HG03565 (cell line): Measurements from ENCODE around the gene GZMB.
"Not testable (repeated sequence)": the region's sequence is repeated elsewhere in the genome, so short reads cannot be mapped to it uniquely, and the experiment has no call there.

ENCODE experiments used
- ATAC-seq: cut with Tn5 transposase; IDR thresholded peaks from one replicate; pipeline ENCODE4 v1.9.1; 2021; ENCODE audit warnings: mild to moderate bottlenecking, moderate library complexity; ENCODE audit not compliant: unreplicated experiment

Gene GZMB

DNA sequence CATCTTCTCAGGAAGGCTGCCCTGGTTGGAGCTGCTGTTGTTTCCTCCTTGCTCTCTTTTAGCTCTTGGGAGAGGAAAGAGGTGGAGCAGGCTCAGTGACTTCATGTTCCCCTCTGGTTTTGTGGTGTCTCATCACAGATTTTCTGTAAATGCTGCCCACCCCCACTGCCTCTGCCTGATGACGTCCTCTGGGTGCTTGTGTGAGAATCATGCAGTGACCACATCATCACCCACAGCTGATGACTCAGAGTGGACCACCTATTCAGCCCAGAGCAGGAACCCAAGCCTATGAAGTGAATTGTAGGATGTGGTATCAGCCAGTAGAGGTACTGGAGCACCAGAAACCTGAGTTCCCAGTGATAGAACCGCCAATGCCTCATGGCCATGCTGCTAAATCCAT lies at the start of gene GZMB:
Gene GZMB (minus strand): TSS at position 33 of the 400 bp plus-strand sequence. CDS start 30 bp downstream, at position 3.
- no peak for ATAC-seq

GRCh38 chr14:24681056-24681455 lies 47.1 kb upstream of the GZMB start:
- ATAC-seq, result no peak

GRCh38 chr14:24680516-24680915 lies 46.5 kb upstream of the GZMB start:
- no peak for ATAC-seq

DNA sequence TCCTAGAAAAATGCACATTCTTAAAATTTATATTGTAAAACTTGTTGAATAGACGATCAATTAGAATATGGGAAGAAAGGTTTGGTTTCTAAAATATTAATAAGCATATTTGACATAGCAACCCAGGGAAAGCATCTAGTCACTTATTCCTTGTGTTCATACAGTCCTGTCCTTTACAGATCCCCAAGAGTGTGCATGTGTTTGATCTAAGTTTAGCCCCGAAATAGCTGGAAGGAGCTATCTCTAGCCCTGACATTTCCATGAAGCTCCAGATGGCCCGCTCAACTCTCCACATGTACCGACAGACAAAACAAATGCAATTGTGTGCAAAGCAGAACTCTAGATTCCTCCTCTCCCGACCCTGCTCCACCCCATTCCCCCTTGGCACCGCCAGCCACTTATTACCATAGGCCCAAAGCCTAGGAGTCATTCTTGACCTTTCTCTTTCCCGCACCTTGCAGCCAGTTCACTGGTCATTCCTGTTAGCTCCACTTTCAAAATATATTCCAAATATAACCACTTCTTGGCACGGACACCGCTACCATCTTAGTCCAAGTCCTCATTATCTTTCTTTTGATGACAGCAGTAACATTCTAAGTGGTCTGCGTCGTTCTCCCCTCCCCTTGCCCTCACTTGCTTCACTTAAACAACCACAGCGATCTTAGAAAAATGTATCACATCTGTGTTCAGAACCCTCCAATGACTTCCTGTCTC lies 45.4 kb upstream of the GZMB start:
- no peak for ATAC-seq

- peak; percentile 66 for ATAC-seq
Measured at GRCh38 chr14:24678801-24679247, 44.8 kb upstream of the GZMB start.

- ATAC-seq, result no peak
Measured at GRCh38 chr14:24677956-24678355, 44.0 kb upstream of the GZMB start.

DNA sequence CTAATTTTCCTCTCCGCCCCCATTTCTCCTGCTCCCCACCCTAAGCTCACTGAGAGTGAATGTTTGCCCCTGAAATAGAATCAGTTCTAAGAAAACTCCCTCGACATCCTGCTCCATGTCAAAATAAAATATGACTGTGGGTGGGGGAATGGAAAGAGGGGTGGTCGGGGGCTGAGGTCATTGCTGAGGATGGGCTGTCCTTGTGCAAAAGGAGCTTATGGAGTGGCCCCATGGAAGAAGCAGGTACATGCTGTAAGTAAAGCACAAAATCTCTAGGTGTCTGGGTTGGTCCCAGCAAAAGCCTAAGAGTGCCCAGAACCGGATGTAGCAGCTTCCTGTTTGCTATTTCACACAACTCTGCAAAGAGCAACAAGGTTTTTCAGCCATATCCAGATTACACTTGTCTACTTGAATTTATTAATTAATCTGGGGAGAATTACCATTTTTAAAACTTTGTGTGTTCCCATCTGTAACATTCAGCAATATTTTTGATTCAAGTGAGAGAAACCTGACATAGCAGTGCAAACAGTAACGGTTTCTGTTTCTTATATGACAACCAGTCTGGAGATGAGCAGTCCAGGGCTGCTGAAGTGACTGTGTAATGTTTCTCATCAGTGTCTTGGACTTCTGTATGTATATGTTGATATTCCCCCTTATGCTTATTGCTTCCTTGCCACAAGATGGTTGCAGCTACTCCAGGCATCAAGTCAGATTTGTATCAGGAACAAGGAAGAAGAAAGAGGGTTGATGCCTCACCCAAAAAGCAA lies 40.4 kb upstream of the GZMB start:
- ATAC-seq, result peak; percentile 58

GRCh38 chr14:24673534-24674203 lies 39.7 kb upstream of the GZMB start:
- peak; percentile 47 for ATAC-seq

DNA sequence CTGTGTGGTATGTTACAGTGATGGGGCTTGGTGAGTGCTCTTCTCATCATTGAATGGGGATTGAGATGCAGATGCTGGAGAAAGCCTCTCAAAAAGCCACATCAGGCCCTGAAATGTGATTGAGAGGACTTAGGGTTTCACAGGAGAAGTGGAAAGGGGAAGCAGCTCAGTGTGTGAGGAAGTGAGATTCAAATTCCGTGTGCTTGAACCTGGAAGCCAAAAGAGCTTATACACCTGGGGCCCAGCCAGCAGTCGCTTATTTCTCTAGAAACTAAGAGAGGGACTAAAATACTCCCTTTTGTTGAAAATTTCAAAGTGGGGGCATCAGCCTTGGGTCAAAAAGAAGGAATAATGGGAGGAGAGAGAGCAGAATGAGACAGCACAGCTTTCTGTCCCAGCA lies 39.1 kb upstream of the GZMB start:
- ATAC-seq, result peak; percentile 44

- ATAC-seq, result no peak
Measured at GRCh38 chr14:24670594-24670993, 36.6 kb upstream of the GZMB start.

GRCh38 chr14:24669651-24670050 lies 35.7 kb upstream of the GZMB start:
- no peak for ATAC-seq

- ATAC-seq, result peak; percentile 90
Measured at GRCh38 chr14:24665440-24665991, 31.5 kb upstream of the GZMB start.

GRCh38 chr14:24664366-24664765 lies 30.4 kb upstream of the GZMB start:
- ATAC-seq, result no peak

GRCh38 chr14:24662753-24663152 lies 28.8 kb upstream of the GZMB start:
- no peak for ATAC-seq

- no peak for ATAC-seq
Measured at GRCh38 chr14:24659916-24660570, 26.1 kb upstream of the GZMB start.

- not testable (repeated sequence) for ATAC-seq
Measured at GRCh38 chr14:24648361-24648760, 14.4 kb upstream of the GZMB start.

DNA sequence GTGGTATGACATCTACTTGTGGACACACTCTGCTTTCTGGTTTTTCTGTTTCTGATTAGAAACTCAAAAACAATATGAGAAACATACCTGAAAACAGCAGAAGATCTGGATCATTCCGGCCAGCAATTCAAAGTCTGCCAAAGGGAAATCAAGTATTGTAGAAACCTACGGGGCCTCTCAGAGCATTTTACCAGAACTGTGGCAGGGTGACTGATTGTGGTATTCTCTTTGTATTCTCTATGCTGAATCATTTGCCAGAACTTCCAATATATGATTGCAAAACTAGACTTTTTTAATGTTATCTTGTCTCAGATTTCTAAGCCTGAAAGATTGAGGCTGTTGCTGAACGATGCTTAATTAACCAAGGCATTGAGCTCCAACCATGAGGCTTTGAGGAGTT lies 5.9 kb upstream of the GZMB start:
- no peak for ATAC-seq

- ATAC-seq, result no peak
Measured at GRCh38 chr14:24639270-24639669, 5.3 kb upstream of the GZMB start.

DNA sequence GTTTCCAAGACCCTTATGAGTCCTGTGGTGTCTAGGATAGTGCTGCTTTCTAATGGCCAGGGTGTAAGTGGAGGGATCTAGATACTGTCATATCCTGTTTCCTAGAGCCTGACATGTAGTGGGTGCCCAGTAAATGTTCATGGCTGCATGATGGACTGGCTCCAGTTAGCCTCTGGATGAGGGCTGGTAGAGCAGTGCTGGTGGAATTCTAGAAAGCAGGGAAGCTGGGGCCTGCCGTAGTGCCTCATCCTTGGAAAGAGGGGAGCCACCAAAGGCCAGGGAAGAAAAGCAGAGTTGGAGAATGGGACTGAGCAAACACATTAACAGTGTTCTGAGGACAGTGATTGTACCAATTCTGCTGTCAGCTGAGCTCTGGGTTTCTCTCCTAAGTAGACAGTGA lies 637 bp downstream of the GZMB start:
- ATAC-seq, result no peak

DNA sequence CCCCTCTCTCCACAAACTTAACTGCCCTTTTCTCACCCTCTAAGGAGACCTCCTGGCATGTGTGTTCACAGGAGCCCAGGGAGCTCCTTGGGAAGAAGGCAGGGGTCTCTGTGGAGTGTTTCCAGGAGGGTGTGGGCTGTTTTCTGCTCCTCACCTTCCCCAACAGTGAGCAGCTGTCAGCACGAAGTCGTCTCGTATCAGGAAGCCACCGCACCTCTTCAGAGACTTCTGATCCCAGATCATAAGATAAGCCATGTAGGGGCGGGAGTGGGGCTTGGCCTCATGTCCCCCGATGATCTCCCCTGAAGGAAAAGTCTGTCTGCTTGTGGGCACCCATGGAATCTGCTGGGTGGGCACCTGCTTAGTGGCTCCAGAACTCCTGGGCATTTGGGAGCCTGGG lies 1.2 kb downstream of the GZMB start:
- no peak for ATAC-seq

- no peak for ATAC-seq
Measured at GRCh38 chr14:24632336-24632735, 1.7 kb downstream of the GZMB start.
